ENCODE data around the gene CYYR1. TPM values are rescaled to one million over a fixed set of nuclear protein-coding genes. Genes with fewer than 3 reads are reported as not detected.

The CYYR1 gene
- total and polyA plus RNA-seq, 2 experiments from 2014 or later, result 3.9 to 7.8 TPM

DNA sequence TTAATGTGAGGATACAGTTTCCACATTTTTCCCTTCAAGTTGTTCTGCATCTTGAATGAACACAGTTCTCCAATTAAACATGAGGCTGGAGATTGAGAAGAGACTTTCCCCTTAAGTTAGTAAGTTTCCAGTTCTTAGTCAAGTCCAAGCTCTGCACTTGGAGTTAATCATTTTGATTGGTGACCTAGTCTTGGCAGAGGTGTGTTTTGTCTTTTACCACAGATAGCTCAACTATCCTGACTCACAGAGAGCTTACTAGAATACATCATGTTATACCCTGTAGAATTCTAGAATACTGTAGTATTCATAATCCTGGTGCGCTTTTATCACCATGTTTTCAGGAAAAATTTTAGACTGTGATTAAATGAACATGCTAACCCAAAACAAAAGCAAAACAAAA is 129.2 kb downstream of the CYYR1 start:
- H3K4me1 ChIP-seq (ENCODE audit: low read depth), result peaks cover 7% of the 10 kb centered on the region
- no peak overlapping the region for H3K4me3 ChIP-seq
- TF ChIP-seq, protein P1, sequence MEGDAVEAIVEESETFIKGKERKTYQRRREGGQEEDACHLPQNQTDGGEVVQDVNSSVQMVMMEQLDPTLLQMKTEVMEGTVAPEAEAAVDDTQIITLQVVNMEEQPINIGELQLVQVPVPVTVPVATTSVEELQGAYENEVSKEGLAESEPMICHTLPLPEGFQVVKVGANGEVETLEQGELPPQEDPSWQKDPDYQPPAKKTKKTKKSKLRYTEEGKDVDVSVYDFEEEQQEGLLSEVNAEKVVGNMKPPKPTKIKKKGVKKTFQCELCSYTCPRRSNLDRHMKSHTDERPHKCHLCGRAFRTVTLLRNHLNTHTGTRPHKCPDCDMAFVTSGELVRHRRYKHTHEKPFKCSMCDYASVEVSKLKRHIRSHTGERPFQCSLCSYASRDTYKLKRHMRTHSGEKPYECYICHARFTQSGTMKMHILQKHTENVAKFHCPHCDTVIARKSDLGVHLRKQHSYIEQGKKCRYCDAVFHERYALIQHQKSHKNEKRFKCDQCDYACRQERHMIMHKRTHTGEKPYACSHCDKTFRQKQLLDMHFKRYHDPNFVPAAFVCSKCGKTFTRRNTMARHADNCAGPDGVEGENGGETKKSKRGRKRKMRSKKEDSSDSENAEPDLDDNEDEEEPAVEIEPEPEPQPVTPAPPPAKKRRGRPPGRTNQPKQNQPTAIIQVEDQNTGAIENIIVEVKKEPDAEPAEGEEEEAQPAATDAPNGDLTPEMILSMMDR (IDR thresholded peaks at IDR 0.05; ENCODE audit: low read depth, low read length), result no peak
- H3K27me3 ChIP-seq, result no peaks in the 10 kb centered on the region
- H3K36me3 ChIP-seq, result no peaks in the 10 kb centered on the region
- DNase-seq (ENCODE audit: low read depth in 1 of 2, low spot score in 1 of 2), result no peak
- H3K9me3 ChIP-seq (ENCODE audit: low read depth), result no peaks in the 10 kb centered on the region
- no peak overlapping the region for H3K27ac ChIP-seq

DNA sequence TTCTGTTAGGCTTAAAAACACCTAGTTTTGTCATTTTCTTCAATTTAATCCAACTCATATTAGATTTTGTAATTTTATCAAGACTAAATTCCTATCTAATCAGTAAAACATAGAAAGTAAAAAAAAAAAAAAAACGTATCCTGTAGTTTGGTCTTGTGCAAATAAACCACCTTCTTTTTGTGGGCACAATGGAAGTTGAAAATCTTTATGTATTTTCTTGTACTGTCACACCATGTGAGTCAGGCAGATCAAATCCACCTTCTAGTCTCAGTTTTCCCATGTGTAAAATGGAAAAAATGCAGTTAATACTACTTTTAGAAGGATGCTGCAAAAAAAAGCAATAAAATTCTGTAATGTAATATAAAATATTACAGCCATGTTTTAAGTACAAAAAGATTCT is 129.8 kb downstream of the CYYR1 start:
- H3K9me3 ChIP-seq (ENCODE audit: low read depth), result no peaks in the 10 kb centered on the region
- H3K4me3 ChIP-seq, result no peak overlapping the region
- H3K27ac ChIP-seq, result no peak overlapping the region
- no peak for DNase-seq (ENCODE audit: low read depth in 1 of 2, low spot score in 1 of 2)
- TF ChIP-seq, protein P1 (IDR thresholded peaks at IDR 0.05; ENCODE audit: low read depth, low read length), result no peak
- peaks cover 4% of the 10 kb centered on the region for H3K4me1 ChIP-seq (ENCODE audit: low read depth)
- H3K27me3 ChIP-seq, result no peaks in the 10 kb centered on the region
- no peaks in the 10 kb centered on the region for H3K36me3 ChIP-seq

DNA sequence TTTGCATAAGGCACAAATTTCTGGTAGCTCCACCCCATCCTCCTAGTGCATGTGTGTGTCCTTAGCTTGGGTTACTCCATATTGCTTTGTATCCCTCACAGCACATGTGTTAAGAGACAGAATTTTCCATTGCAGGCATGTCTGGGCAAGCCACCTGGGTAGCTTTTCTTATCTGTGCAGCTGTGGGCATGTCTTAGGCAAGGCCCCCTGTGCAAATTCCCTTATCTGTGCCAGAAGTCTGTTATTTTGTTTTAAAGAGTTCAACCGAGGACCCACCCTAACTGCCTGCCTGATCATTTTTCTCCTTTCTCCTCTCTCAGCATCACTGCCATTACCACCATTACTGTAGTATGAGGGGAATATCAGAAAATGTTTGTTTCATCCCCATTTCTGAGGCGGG is 131.9 kb downstream of the CYYR1 start:
- H3K4me3 ChIP-seq, result no peak overlapping the region
- TF ChIP-seq, protein P1 (IDR thresholded peaks at IDR 0.05; ENCODE audit: low read depth, low read length), result no peak
- no peak overlapping the region for H3K27ac ChIP-seq
- H3K9me3 ChIP-seq (ENCODE audit: low read depth), result no peaks in the 10 kb centered on the region
- no peaks in the 10 kb centered on the region for H3K27me3 ChIP-seq
- DNase-seq (ENCODE audit: low read depth in 1 of 2, low spot score in 1 of 2), result no peak
- H3K36me3 ChIP-seq, result no peaks in the 10 kb centered on the region
- no peaks in the 10 kb centered on the region for H3K4me1 ChIP-seq (ENCODE audit: low read depth)

DNA sequence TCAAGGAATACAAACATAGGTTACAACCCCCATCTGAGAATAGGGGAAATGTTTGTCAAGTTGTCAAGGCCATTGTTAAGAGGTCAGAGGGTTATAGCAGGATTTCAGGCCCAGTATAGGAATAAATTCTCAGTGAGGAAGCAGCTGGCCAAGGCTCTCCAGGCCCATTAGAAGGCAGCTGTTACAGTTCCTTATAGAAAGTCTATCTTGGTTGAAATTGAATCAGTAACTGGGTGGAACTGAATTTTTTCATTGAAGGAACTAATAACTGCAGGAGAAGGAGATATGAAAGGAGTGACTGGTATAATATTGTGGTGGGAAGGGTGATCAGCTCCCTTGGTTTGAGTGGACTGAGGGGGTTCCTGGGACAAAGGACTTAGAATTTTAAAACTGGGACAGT is 134.1 kb downstream of the CYYR1 start:
- H3K9me3 ChIP-seq (ENCODE audit: low read depth), result no peaks in the 10 kb centered on the region
- TF ChIP-seq, protein P1 (IDR thresholded peaks at IDR 0.05; ENCODE audit: low read depth, low read length), result no peak
- H3K27ac ChIP-seq, result no peak overlapping the region
- H3K4me1 ChIP-seq (ENCODE audit: low read depth), result no peaks in the 10 kb centered on the region
- H3K36me3 ChIP-seq, result no peaks in the 10 kb centered on the region
- no peak for DNase-seq (ENCODE audit: low read depth in 1 of 2, low spot score in 1 of 2)
- H3K27me3 ChIP-seq, result no peaks in the 10 kb centered on the region
- no peak overlapping the region for H3K4me3 ChIP-seq

DNA sequence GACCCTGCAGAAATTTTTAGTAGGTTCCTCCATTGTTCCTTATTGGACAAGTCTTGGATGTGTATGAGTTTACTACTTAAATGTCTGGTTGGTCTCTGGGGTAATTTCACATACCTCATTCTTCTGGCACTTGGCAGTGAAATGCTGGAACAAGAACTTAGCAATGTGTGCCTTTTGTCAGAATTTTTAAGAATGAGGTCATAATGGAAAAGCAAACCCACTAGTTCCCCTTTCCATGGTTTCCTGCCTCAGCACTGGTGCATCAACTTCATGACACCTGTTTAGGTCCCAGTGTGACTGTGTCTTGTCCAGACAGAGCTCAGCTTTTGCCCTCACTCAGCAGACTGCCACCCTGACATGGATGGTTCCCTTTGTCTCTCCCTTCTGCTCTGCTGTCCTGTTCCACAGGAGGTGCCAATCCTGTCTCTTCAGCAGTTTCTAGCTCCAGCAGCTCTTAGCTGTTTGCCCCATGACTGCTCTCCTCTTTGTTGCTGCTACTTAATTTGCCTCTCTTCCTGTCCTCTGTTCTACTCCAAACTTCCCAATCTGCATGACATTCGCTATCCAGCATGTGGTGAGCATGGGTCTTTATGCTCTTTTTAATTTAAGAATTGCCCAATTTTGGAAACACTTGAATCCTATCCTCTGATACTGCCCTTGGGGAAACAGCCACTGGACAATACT is 135.6 kb downstream of the CYYR1 start:
- Histone ChIP-seq H3K4me1 (ENCODE audit: low read depth) (no peaks in the 10 kb centered on the region), H3K4me3 (no peak overlapping the region), H3K27me3 (no peaks in the 10 kb centered on the region), H3K9me3 (ENCODE audit: low read depth) (no peaks in the 10 kb centered on the region), H3K27ac (no peak overlapping the region), H3K36me3 (no peaks in the 10 kb centered on the region)
- no peak for DNase-seq (ENCODE audit: low read depth in 1 of 2, low spot score in 1 of 2)
- TF ChIP-seq, protein P1 (IDR thresholded peaks at IDR 0.05; ENCODE audit: low read depth, low read length), result no peak
